Mononuclear cell (primary cell): Measurements from ENCODE around the gene MFAP1. TPM values are rescaled to one million over a fixed set of nuclear protein-coding genes. Genes with fewer than 3 reads are reported as not detected.
A peak's percentile ranks its signal among the peaks of the same experiment; 100 is the strongest.
"Not testable (repeated sequence)": the region's sequence is repeated elsewhere in the genome, so short reads cannot be mapped to it uniquely, and the experiment has no call there.

Source experiments
- H3K27me3 ChIP-seq: 2 replicates; pipeline ENCODE4 v1.6.0; 2011; ENCODE audit warnings: low read length, control low read depth; ENCODE audit not compliant: insufficient read depth
- H3K4me1 ChIP-seq: 2 replicates; pipeline ENCODE4 v1.5.1; 2011; ENCODE audit warnings: mild to moderate bottlenecking, low read length, control low read depth; ENCODE audit not compliant: insufficient read depth
- H3K4me3 ChIP-seq: 2 replicates; pipeline ENCODE4 v1.5.1; 2011; ENCODE audit warnings: mild to moderate bottlenecking, low read length, moderate library complexity
- H3K9me3 ChIP-seq: 2 replicates; pipeline ENCODE4 v1.5.1; 2011; ENCODE audit warnings: low read depth, mild to moderate bottlenecking, control low read depth, low read length
- total RNA-seq: library from RNA; depleted of rRNA; stranded (reverse); fragments of >200 nt; gene quantifications from one replicate; pipeline ENCODE4 v1.2.3, GENCODE V29; 2012

Gene MFAP1
- total RNA-seq, 1 donor, result 10.5 TPM

- not testable (repeated sequence) for H3K9me3 ChIP-seq, H3K4me3 ChIP-seq, H3K27me3 ChIP-seq
- H3K4me1 ChIP-seq, result peaks cover 29% of the 10 kb centered on the region
These were observed 6.3 kb upstream of the MFAP1 start for GRCh38 chr15:43830691-43831275.

GRCh38 chr15:43829951-43830540, 5.6 kb upstream of the MFAP1 start:
- H3K4me3 ChIP-seq, H3K27me3 ChIP-seq, H3K9me3 ChIP-seq: not testable (repeated sequence)
- peaks cover 35% of the 10 kb centered on the region for H3K4me1 ChIP-seq

- Histone ChIP-seq H3K27me3 (no peaks in the 10 kb centered on the region), H3K4me3 (no peak overlapping the region), H3K4me1 (peaks cover 46% of the 10 kb centered on the region), H3K9me3 (no peaks in the 10 kb centered on the region)
These were observed 3.7 kb upstream of the MFAP1 start for GRCh38 chr15:43828061-43828657.

- Histone ChIP-seq H3K9me3 (no peaks in the 10 kb centered on the region), H3K4me3 (peak within 1 kb of the TSS; percentile 59), H3K27me3 (no peaks in the 10 kb centered on the region), H3K4me1 (peaks cover 59% of the 10 kb centered on the region)
These were observed 2.2 kb upstream of the MFAP1 start, which contains the start of gene WDR76 for GRCh38 chr15:43826508-43827341. Gene WDR76, plus strand, starts transcription at chr15:43827002. Its CDS starts 31 bp downstream, at chr15:43827033.

- H3K4me3 ChIP-seq, result no peak overlapping the region
- H3K9me3 ChIP-seq, result no peaks in the 10 kb centered on the region
- peaks cover 59% of the 10 kb centered on the region for H3K4me1 ChIP-seq
- no peaks in the 10 kb centered on the region for H3K27me3 ChIP-seq
These were observed 1.6 kb upstream of the MFAP1 start for GRCh38 chr15:43826029-43826507.

- H3K4me3 ChIP-seq, H3K9me3 ChIP-seq, H3K27me3 ChIP-seq: not testable (repeated sequence)
- peaks cover 64% of the 10 kb centered on the region for H3K4me1 ChIP-seq
These were observed 815 bp upstream of the MFAP1 start for GRCh38 chr15:43825305-43825704.

GRCh38 chr15:43821505-43821904, 3.0 kb downstream of the MFAP1 start:
- Histone ChIP-seq H3K27me3 (no peaks in the 10 kb centered on the region), H3K4me3 (no peak overlapping the region), H3K9me3 (no peaks in the 10 kb centered on the region), H3K4me1 (peaks cover 42% of the 10 kb centered on the region)

- not testable (repeated sequence) for H3K4me3 ChIP-seq, H3K9me3 ChIP-seq, H3K4me1 ChIP-seq, H3K27me3 ChIP-seq
These were observed 9.4 kb downstream of the MFAP1 start for GRCh38 chr15:43815064-43815463.

- H3K9me3 ChIP-seq, result no peaks in the 10 kb centered on the region
These were observed 15.4 kb downstream of the MFAP1 start for GRCh38 chr15:43808960-43809678.

GRCh38 chr15:43808435-43808950, 16.0 kb downstream of the MFAP1 start:
- Histone ChIP-seq H3K9me3 (no peaks in the 10 kb centered on the region), H3K4me3 (no peak overlapping the region), H3K4me1 (peaks cover 20% of the 10 kb centered on the region), H3K27me3 (no peaks in the 10 kb centered on the region)

More at GRCh38 chr15:43808960-43809678, 15.4 kb downstream of the MFAP1 start:
- H3K4me1 ChIP-seq, result peaks cover 20% of the 10 kb centered on the region
- no peaks in the 10 kb centered on the region for H3K27me3 ChIP-seq
- H3K4me3 ChIP-seq, result no peak overlapping the region

- not testable (repeated sequence) for H3K4me3 ChIP-seq, H3K9me3 ChIP-seq, H3K27me3 ChIP-seq
- peaks cover 33% of the 10 kb centered on the region for H3K4me1 ChIP-seq
These were observed 21.8 kb downstream of the MFAP1 start for GRCh38 chr15:43802676-43803075.

- H3K4me3 ChIP-seq, result peak within 1 kb of the TSS; percentile 77
- H3K27me3 ChIP-seq, result no peaks in the 10 kb centered on the region
- peaks cover 37% of the 10 kb centered on the region for H3K4me1 ChIP-seq
- no peaks in the 10 kb centered on the region for H3K9me3 ChIP-seq
These were observed 24.0 kb downstream of the MFAP1 start, which contains the start of gene HYPK for GRCh38 chr15:43800286-43801141. Gene HYPK, plus strand, starts transcription at chr15:43800599. Its CDS starts 24 bp downstream, at chr15:43800623.

GRCh38 chr15:43799945-43800285, 24.6 kb downstream of the MFAP1 start, which contains the start of gene SERINC4:
Gene SERINC4, minus strand, starts transcription at chr15:43800220. Its CDS starts 234 bp downstream, at chr15:43799986.
- peak within 1 kb of the TSS; percentile 77 for H3K4me3 ChIP-seq
- no peaks in the 10 kb centered on the region for H3K9me3 ChIP-seq
- peaks cover 43% of the 10 kb centered on the region for H3K4me1 ChIP-seq
- no peaks in the 10 kb centered on the region for H3K27me3 ChIP-seq
